Measurements from ENCODE around the gene NEUROG3.
"Not testable (repeated sequence)": the region's sequence is repeated elsewhere in the genome, so short reads cannot be mapped to it uniquely, and the experiment has no call there.

Gene NEUROG3

DNA sequence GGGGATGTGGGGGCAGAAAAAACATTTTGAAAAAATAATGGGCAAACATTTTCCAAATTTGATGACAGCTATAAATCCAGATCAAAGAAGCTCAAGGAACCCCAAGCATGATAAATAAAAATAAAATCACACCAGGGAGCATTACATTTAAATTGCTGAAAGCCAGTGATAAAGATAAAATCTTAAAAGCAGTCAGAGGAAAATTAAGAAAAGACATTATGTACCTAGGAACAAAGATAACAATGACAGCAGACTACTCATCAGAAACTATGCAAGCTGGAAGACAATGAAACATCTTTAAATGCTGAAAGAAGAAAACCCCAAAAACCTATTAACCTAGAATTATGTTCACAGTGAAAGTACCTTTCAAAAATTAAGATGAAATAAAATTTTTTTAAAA, 23.3 kb downstream of the NEUROG3 start:
- TF ChIP-seq, protein P1, sequence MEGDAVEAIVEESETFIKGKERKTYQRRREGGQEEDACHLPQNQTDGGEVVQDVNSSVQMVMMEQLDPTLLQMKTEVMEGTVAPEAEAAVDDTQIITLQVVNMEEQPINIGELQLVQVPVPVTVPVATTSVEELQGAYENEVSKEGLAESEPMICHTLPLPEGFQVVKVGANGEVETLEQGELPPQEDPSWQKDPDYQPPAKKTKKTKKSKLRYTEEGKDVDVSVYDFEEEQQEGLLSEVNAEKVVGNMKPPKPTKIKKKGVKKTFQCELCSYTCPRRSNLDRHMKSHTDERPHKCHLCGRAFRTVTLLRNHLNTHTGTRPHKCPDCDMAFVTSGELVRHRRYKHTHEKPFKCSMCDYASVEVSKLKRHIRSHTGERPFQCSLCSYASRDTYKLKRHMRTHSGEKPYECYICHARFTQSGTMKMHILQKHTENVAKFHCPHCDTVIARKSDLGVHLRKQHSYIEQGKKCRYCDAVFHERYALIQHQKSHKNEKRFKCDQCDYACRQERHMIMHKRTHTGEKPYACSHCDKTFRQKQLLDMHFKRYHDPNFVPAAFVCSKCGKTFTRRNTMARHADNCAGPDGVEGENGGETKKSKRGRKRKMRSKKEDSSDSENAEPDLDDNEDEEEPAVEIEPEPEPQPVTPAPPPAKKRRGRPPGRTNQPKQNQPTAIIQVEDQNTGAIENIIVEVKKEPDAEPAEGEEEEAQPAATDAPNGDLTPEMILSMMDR (IDR thresholded peaks at IDR 0.05; ENCODE audit: extremely low read depth, insufficient read depth, missing control alignments), result no peak
- in situ Hi-C loops (cut with MboI; ENCODE audit: low pct_unique_long_range_greater_than_20kb, low sequenced_read_pairs, unreplicated experiment), result no loop called here
- DNase-seq (ENCODE audit: low spot score), result no peak

DNA sequence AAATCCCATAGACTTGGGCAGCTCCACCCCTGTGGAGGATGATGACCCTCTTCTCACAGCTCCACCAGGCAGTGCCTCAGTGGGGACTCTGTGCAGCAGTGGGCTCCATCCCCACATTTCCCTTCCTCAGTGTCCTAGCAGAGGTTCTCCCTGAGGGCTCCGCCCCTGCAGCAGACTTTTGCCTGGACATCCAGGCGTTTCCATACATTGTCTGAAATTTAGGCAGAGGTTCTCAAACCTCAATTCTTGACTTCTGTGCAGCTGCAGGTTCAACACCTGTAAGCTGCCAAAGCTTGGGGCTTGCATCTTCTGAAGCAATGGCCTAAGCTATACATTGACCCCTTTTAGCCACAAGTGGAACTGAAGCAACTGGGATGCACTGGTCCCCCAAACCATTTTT, 31.8 kb downstream of the NEUROG3 start:
- in situ Hi-C loops (cut with MboI; ENCODE audit: low pct_unique_long_range_greater_than_20kb, low sequenced_read_pairs, unreplicated experiment), result no loop called here
- TF ChIP-seq, protein P1 (IDR thresholded peaks at IDR 0.05; ENCODE audit: extremely low read depth, insufficient read depth, missing control alignments), result no peak
- DNase-seq (ENCODE audit: low spot score), result no peak

DNA sequence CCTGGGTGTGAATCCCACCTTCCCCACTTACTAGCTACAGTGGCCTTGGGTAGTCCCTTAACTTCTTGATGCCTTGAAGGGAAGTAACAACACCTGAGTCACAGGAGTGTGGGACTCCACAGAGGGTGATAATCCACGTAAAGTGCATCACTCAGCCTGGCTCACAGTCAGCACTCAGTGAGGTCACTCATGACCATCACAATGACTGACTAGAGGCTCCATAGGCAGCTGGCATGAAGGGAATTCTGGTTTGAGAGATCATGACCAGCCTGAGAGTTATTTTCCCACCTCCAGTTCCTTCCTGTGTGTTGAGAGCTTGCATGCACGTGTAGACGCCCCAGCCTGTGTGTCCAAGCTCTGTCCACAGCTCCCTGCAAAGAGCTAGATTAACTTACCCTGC, 34.8 kb downstream of the NEUROG3 start:
- TF ChIP-seq, protein P1 (IDR thresholded peaks at IDR 0.05; ENCODE audit: extremely low read depth, insufficient read depth, missing control alignments), result no peak
- in situ Hi-C loops (cut with MboI; ENCODE audit: low pct_unique_long_range_greater_than_20kb, low sequenced_read_pairs, unreplicated experiment), result no loop called here
- no peak for DNase-seq (ENCODE audit: low spot score)

DNA sequence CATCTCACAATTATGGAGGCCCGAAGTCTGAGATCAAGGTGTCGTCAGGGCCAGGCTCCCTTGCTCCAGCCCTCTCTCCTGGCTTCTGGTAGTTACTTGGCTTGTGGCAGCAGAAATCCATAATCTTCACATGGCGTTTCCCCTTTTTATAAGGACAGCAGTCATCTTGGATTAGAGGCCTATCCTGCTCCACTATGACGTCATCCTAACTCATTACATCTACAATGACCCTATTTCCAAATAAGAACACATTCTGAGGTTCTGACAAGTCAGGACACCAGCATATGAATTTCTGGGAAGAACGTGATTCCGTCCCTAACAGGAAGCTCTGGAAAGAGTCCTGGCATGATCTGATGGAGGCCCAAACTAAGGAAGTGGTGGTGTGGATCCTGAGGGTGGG, 35.8 kb downstream of the NEUROG3 start:
- TF ChIP-seq, protein P1 (IDR thresholded peaks at IDR 0.05; ENCODE audit: extremely low read depth, insufficient read depth, missing control alignments), result no peak
- no peak for DNase-seq (ENCODE audit: low spot score)
- in situ Hi-C loops (cut with MboI; ENCODE audit: low pct_unique_long_range_greater_than_20kb, low sequenced_read_pairs, unreplicated experiment), result no loop called here

DNA sequence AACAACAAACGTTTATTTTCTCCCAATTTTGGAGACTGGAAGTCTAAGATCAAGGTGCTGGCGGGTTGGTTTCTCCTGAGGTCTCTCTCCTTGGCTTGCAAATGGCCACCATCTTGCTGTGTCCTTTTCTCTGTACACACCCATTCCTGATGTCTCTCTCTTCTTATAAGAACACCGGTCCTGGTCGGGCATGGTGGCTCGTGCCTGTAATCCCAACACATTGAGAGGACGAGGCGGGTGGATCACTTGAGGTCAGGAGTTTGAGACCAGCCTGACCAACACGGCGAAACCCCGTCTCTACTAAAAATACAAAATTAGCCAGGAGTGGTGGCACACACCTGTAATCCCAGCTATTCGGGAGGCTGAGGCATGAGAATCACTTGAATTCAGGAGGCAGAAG, 36.7 kb downstream of the NEUROG3 start:
- in situ Hi-C loops (cut with MboI; ENCODE audit: low pct_unique_long_range_greater_than_20kb, low sequenced_read_pairs, unreplicated experiment); DNase-seq (ENCODE audit: low spot score): not testable (repeated sequence)

DNA sequence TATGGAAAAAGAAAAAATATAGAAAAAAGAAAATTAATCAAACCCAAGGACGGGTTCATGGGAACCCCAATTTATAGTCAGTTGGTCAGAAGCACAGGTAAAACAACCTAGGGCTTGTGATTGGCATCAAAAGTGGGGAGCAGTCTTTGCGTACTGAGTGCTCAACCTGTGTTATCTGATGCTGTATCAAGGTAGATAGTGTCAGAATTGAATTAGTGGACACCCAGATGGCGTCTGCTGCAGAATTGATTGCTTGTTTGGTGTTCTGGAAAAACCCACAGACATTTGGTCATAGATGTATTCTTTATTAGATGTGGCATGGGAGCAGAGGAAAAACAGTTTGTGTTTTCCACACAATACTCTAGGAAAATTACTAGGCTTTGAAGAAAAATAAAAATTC, 39.6 kb downstream of the NEUROG3 start:
- in situ Hi-C loops (cut with MboI; ENCODE audit: low pct_unique_long_range_greater_than_20kb, low sequenced_read_pairs, unreplicated experiment), result no loop called here
- TF ChIP-seq, protein P1 (IDR thresholded peaks at IDR 0.05; ENCODE audit: extremely low read depth, insufficient read depth, missing control alignments), result no peak

DNA sequence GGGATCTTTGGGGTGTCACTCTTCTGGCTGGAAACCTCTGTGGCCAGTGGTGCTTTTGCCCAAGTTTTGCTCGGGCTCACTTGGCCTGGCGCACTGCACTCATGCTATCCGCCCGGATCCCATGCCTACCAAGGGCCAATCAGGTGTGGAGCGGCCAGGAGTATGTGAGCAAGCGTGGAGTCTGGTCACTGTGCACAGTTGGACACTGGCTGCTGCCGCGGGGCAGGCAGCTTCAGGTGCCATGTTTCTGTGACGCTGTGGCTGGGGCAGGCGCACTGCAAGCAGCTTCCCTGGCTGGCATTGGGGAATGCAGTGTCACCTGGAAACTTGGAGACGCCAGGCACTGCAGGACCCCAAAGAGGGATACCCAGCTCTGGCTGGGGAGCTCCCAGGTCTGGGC, 45.3 kb downstream of the NEUROG3 start:
- in situ Hi-C loops (cut with MboI; ENCODE audit: low pct_unique_long_range_greater_than_20kb, low sequenced_read_pairs, unreplicated experiment), result no loop called here
- TF ChIP-seq, protein P1 (IDR thresholded peaks at IDR 0.05; ENCODE audit: extremely low read depth, insufficient read depth, missing control alignments), result no peak
- no peak for DNase-seq (ENCODE audit: low spot score)

More for the DNA sequence above, 39.6 kb downstream of the NEUROG3 start:
- DNase-seq (ENCODE audit: low spot score), result no peak
